Calu3 (cell line): ENCODE data around the gene TNIK. TPM values are rescaled to one million over a fixed set of nuclear protein-coding genes. Genes with fewer than 3 reads are reported as not detected.
"Not testable (repeated sequence)": the region's sequence is repeated elsewhere in the genome, so short reads cannot be mapped to it uniquely, and the experiment has no call there.

ENCODE experiments used
- BruUV-seq: library from RNA; stranded (reverse); fragments of 400-500 nt; replicated peaks from 2 replicates; lab custom pipeline; 2021; lab: Mats Ljungman, UMichigan
- CTCF ChIA-PET: fragments of 300-600 bp; sonication (Branson Sonifier 250); formaldehyde crosslinking; loops from one replicate; lab custom pipeline; 2022; ENCODE audit warnings: antibody characterized with exemption; lab: Charles Lee
- DNase-seq: peaks from one replicate; pipeline ENCODE4 v3.0.0; 2022
- H3K27ac Mint-ChIP-seq: one replicate; pipeline ENCODE4 v1.8.0; 2022; ENCODE audit warnings: mixed read lengths; ENCODE audit not compliant: unreplicated experiment
- H3K27me3 Mint-ChIP-seq: one replicate; pipeline ENCODE4 v1.8.0; 2022; ENCODE audit warnings: mixed read lengths; ENCODE audit not compliant: unreplicated experiment
- H3K36me3 Mint-ChIP-seq: one replicate; pipeline ENCODE4 v1.8.0; 2022; ENCODE audit warnings: mild to moderate bottlenecking, moderate library complexity, mixed read lengths; ENCODE audit not compliant: insufficient read depth, unreplicated experiment
- H3K4me1 Mint-ChIP-seq: one replicate; pipeline ENCODE4 v1.8.0; 2022; ENCODE audit warnings: mild to moderate bottlenecking, low read depth, mixed read lengths; ENCODE audit not compliant: unreplicated experiment
- H3K4me3 Mint-ChIP-seq: one replicate; pipeline ENCODE4 v1.8.0; 2022; ENCODE audit warnings: mild to moderate bottlenecking, low read depth, moderate library complexity, mixed read lengths; ENCODE audit not compliant: unreplicated experiment
- H3K9me3 Mint-ChIP-seq: one replicate; pipeline ENCODE4 v1.8.0; 2022; ENCODE audit warnings: low read depth, mixed read lengths; ENCODE audit not compliant: unreplicated experiment
- intact Hi-C: fragments of 100-400 bp; cut with micrococcal nuclease; formaldehyde crosslinking; loops from one replicate; pipeline ENCODE4 v1.10.0; 2022; ENCODE audit not compliant: unreplicated experiment
- total RNA-seq: library from RNA; stranded (reverse); gene quantifications from 2 replicates; pipeline ENCODE4 v1.2.3, GENCODE V29; 2022
- TF ChIP-seq, protein P1 (sequence below): fragments of 200-600 bp; IDR thresholded peaks from one replicate; pipeline ENCODE4 v1.8.0; 2022; ENCODE audit warnings: antibody characterized with exemption; ENCODE audit not compliant: unreplicated experiment

Gene TNIK
- total RNA-seq, 1 experiment from 2014 or later, result 19.7 TPM

- H3K9me3 Mint-ChIP-seq, result no peaks in the 10 kb centered on the region
- no peaks in the 10 kb centered on the region for H3K36me3 Mint-ChIP-seq
- H3K4me1 Mint-ChIP-seq, result no peaks in the 10 kb centered on the region
- H3K27me3 Mint-ChIP-seq, result no peaks in the 10 kb centered on the region
- no TSS peak for BruUV-seq
- no peak for DNase-seq
- H3K4me3 Mint-ChIP-seq, result no peak overlapping the region
- CTCF ChIA-PET, result interaction anchor here (0.8 to 1.5 kb wide), 3 partner anchors 9 to 219 kb away, joined by 4 to 7 read pairs (median 5); no protein-coding TSS in a partner anchor
- H3K27ac Mint-ChIP-seq, result no peak overlapping the region
- TF ChIP-seq, protein P1, sequence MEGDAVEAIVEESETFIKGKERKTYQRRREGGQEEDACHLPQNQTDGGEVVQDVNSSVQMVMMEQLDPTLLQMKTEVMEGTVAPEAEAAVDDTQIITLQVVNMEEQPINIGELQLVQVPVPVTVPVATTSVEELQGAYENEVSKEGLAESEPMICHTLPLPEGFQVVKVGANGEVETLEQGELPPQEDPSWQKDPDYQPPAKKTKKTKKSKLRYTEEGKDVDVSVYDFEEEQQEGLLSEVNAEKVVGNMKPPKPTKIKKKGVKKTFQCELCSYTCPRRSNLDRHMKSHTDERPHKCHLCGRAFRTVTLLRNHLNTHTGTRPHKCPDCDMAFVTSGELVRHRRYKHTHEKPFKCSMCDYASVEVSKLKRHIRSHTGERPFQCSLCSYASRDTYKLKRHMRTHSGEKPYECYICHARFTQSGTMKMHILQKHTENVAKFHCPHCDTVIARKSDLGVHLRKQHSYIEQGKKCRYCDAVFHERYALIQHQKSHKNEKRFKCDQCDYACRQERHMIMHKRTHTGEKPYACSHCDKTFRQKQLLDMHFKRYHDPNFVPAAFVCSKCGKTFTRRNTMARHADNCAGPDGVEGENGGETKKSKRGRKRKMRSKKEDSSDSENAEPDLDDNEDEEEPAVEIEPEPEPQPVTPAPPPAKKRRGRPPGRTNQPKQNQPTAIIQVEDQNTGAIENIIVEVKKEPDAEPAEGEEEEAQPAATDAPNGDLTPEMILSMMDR, result no peak
- intact Hi-C loops, result no loop called here
Measured at GRCh38 chr3:171428892-171429291, 31.3 kb downstream of the TNIK start.

DNA sequence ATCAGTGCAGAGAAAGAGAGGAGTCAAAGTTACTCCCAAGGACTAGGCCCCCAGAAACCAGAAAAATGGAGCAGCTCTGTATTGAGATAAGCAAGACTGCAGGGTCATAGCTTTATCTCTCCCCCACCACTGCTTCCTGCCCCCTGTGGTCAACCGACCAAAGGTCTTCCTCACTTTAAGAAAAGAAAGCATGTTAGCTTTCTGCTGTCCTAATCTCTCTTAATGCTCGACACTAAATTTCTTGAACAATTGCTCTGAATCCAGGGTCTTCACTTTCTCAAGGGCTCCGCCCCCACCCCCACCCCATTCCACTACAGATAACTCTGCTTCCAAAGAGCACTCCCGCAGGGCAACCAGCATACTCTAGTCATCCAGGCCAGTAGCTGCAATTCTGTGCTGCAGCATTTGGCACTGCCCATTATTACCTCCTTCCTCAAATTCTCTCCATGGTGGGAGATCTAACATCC lies 31.9 kb downstream of the TNIK start:
- CTCF ChIA-PET, result interaction anchor here (0.7 to 1.5 kb wide), 4 partner anchors 9 to 276 kb away, joined by 3 to 7 read pairs (median 4); no protein-coding TSS in a partner anchor
- no peak overlapping the region for H3K4me3 Mint-ChIP-seq
- no peak overlapping the region for H3K27ac Mint-ChIP-seq
- intact Hi-C loops, result no loop called here
- no peaks in the 10 kb centered on the region for H3K4me1 Mint-ChIP-seq
- BruUV-seq, result no TSS peak
- H3K27me3 Mint-ChIP-seq, result no peaks in the 10 kb centered on the region
- no peaks in the 10 kb centered on the region for H3K36me3 Mint-ChIP-seq
- TF ChIP-seq, protein P1, result no peak
- H3K9me3 Mint-ChIP-seq, result no peaks in the 10 kb centered on the region
- DNase-seq, result no peak

DNA sequence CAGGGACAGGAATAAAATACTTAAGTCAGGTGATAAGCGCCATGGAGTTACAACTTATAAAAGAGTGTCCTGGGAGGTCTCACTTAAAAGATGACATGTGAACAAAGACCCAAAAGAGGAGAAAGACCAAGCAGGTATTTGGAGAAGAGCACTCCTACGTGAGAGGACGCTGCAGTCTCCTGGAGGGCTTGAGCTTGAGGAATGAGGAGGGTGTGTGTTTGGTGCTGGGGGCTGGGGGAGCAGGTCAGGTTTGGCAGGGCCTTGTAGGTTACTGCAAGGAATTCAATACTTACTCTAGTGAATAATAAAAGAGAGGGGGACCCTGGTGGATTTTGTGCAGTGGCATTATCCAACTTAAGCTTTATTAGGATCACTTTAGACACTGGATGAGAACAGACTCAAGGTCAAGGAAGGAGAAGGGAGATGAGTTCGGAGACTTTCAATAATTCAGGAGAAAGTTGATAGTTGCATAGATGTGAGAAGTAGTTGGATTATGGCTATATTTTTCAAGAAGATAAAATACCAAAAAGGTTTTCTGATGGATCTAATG lies 32.4 kb downstream of the TNIK start:
- no peak for DNase-seq
- intact Hi-C loops, result no loop called here

GRCh38 chr3:171424063-171424462 lies 36.1 kb downstream of the TNIK start:
- H3K36me3 Mint-ChIP-seq, CTCF ChIA-PET, intact Hi-C loops, DNase-seq, H3K27me3 Mint-ChIP-seq, BruUV-seq, H3K4me1 Mint-ChIP-seq, H3K4me3 Mint-ChIP-seq, H3K9me3 Mint-ChIP-seq, H3K27ac Mint-ChIP-seq: not testable (repeated sequence)

More for the DNA sequence above, 32.4 kb downstream of the TNIK start:
- no TSS peak for BruUV-seq
- CTCF ChIA-PET, result interaction anchor here (0.6 to 1.5 kb wide), 4 partner anchors 8 to 476 kb away, joined by 3 to 7 read pairs (median 4); no protein-coding TSS in a partner anchor
- Mint-ChIP-seq H3K36me3 (no peaks in the 10 kb centered on the region), H3K27me3 (no peaks in the 10 kb centered on the region), H3K9me3 (no peaks in the 10 kb centered on the region), H3K4me3 (no peak overlapping the region), H3K27ac (no peak overlapping the region), H3K4me1 (no peaks in the 10 kb centered on the region)
- TF ChIP-seq, protein P1, result no peak

DNA sequence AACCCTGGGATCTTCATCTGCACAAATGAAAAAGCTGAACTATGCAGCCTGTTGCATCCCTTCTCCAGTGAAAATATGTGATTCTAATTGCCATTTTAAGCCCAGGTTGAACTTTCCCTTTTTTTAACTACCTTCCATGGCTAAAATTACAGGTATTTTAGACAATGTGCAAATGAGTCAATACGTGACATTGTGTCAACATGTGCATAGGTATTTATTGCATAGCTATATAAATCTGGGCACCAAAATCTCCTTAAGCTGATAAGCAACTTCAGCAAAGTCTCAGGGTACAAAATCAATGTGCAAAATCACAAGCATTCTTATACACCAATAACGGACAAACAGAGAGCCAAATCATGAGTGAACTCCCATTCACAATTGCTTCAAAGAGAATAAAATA lies 37.4 kb downstream of the TNIK start:
- H3K9me3 Mint-ChIP-seq, H3K27me3 Mint-ChIP-seq, intact Hi-C loops, CTCF ChIA-PET, H3K4me1 Mint-ChIP-seq, H3K4me3 Mint-ChIP-seq, H3K27ac Mint-ChIP-seq, BruUV-seq, H3K36me3 Mint-ChIP-seq, DNase-seq: not testable (repeated sequence)
